Osteocyte (in vitro differentiated cells): ENCODE data around the gene PRR36. TPM values are rescaled to one million over a fixed set of nuclear protein-coding genes. Genes with fewer than 3 reads are reported as not detected.

Experiments
- DNase-seq: peaks from one replicate; pipeline ENCODE4 v3.0.0; 2021; ENCODE audit warnings: mixed read lengths; ENCODE audit not compliant: unreplicated experiment; ENCODE audit errors: extremely low spot score
- H3K27ac Mint-ChIP-seq: one replicate; pipeline ENCODE4 v1.8.0; 2021; ENCODE audit warnings: mild to moderate bottlenecking, mixed read lengths; ENCODE audit not compliant: unreplicated experiment
- H3K27me3 Mint-ChIP-seq: one replicate; pipeline ENCODE4 v1.8.0; 2021; ENCODE audit warnings: mixed read lengths; ENCODE audit not compliant: unreplicated experiment
- H3K36me3 Mint-ChIP-seq: one replicate; pipeline ENCODE4 v1.8.0; 2021; ENCODE audit warnings: mixed read lengths; ENCODE audit not compliant: unreplicated experiment
- H3K4me1 Mint-ChIP-seq: one replicate; pipeline ENCODE4 v1.8.0; 2021; ENCODE audit warnings: mixed read lengths; ENCODE audit not compliant: unreplicated experiment
- H3K4me3 Mint-ChIP-seq: one replicate; pipeline ENCODE4 v1.8.0; 2021; ENCODE audit warnings: mild to moderate bottlenecking, moderate library complexity, mixed read lengths; ENCODE audit not compliant: unreplicated experiment
- H3K9me3 Mint-ChIP-seq: one replicate; pipeline ENCODE4 v1.8.0; 2021; ENCODE audit warnings: mixed read lengths; ENCODE audit not compliant: unreplicated experiment
- CTCF ChIP-seq: fragments of 200-600 bp; sonication (generic); IDR thresholded peaks from 2 replicates; pipeline ENCODE4 v1.5.0; 2021; ENCODE audit warnings: antibody characterized with exemption, mild to moderate bottlenecking, moderate library complexity
- total RNA-seq: library from RNA; stranded (reverse); gene quantifications from 2 replicates; pipeline ENCODE4 v1.2.1, GENCODE V29; 2021

The PRR36 gene
- total RNA-seq, 1 donor from 2014 or later: 0.51 TPM

GRCh38 chr19:7911508-7912143 is 37.4 kb upstream of the PRR36 start:
- Mint-ChIP-seq H3K4me3 (no peak overlapping the region), H3K9me3 (no peaks in the 10 kb centered on the region), H3K4me1 (peaks cover 6% of the 10 kb centered on the region), H3K27me3 (peaks cover 2% of the 10 kb centered on the region), H3K36me3 (peaks cover 15% of the 10 kb centered on the region), H3K27ac (no peak overlapping the region)
- no peak for DNase-seq
- TF ChIP-seq CTCF: no peak

- H3K36me3 Mint-ChIP-seq: peaks cover 15% of the 10 kb centered on the region
- H3K4me1 Mint-ChIP-seq: peaks cover 9% of the 10 kb centered on the region
- H3K27ac Mint-ChIP-seq: no peak overlapping the region
- TF ChIP-seq CTCF: no peak
- H3K9me3 Mint-ChIP-seq: no peaks in the 10 kb centered on the region
- no peak overlapping the region for H3K4me3 Mint-ChIP-seq
- peaks cover 2% of the 10 kb centered on the region for H3K27me3 Mint-ChIP-seq
- no peak for DNase-seq
Observed at GRCh38 chr19:7910321-7911161, 36.4 kb upstream of the PRR36 start.

GRCh38 chr19:7909471-7910067 is 35.4 kb upstream of the PRR36 start:
- H3K9me3 Mint-ChIP-seq: no peaks in the 10 kb centered on the region
- no peak overlapping the region for H3K4me3 Mint-ChIP-seq
- H3K27me3 Mint-ChIP-seq: no peaks in the 10 kb centered on the region
- peaks cover 15% of the 10 kb centered on the region for H3K4me1 Mint-ChIP-seq
- DNase-seq: no peak
- no peak for TF ChIP-seq CTCF
- H3K27ac Mint-ChIP-seq: no peak overlapping the region
- peaks cover 15% of the 10 kb centered on the region for H3K36me3 Mint-ChIP-seq

- Mint-ChIP-seq H3K4me1 (peaks cover 18% of the 10 kb centered on the region), H3K4me3 (no peak overlapping the region)
Observed at GRCh38 chr19:7908742-7909461, 34.7 kb upstream of the PRR36 start.

More at GRCh38 chr19:7908742-7909461, 34.7 kb upstream of the PRR36 start:
- no peaks in the 10 kb centered on the region for H3K9me3 Mint-ChIP-seq
- H3K36me3 Mint-ChIP-seq: peaks cover 15% of the 10 kb centered on the region
- H3K27ac Mint-ChIP-seq: no peak overlapping the region
- no peak for DNase-seq
- no peak for TF ChIP-seq CTCF
- no peaks in the 10 kb centered on the region for H3K27me3 Mint-ChIP-seq
